Thoracic aorta (tissue), 2 donors: ENCODE data around the gene COL1A2. TPM values are rescaled to one million over a fixed set of nuclear protein-coding genes. Genes with fewer than 3 reads are reported as not detected.

Source experiments
- ATAC-seq: fragments of 150-250 bp; one replicate; pipeline ENCODE4 v1.8.0; 2017; ENCODE audit warnings: low read depth; ENCODE audit not compliant: insufficient number of reproducible peaks, low FRiP score
- DNase-seq: peaks from one replicate; pipeline ENCODE4 v3.0.0-alpha.2; 2020; ENCODE audit warnings: low spot score
- H3K27ac ChIP-seq, 2 donors: fragments of 200-600 bp; sonication (generic); 1 replicate in 1 of 2; 2 replicates in 1 of 2; pipeline ENCODE4 v1.5.1; 2016; ENCODE audit warnings: mild to moderate bottlenecking in 2 of 2, moderate library complexity in 2 of 2
- H3K27me3 ChIP-seq: fragments of 200-600 bp; sonication (generic); replicated peaks from 2 replicates; pipeline ENCODE4 v1.6.0; 2016; ENCODE audit warnings: mild to moderate bottlenecking; ENCODE audit not compliant: insufficient read depth
- H3K36me3 ChIP-seq: fragments of 200-600 bp; sonication (generic); one replicate; pipeline ENCODE4 v1.5.1; 2016
- H3K4me1 ChIP-seq, 2 donors: fragments of 200-600 bp; sonication (generic); 1 replicate in 1 of 2; 2 replicates in 1 of 2; pipeline versions ENCODE4 v1.5.1 to v1.6.0; 2016; ENCODE audit warnings: low read depth in 2 of 2, mild to moderate bottlenecking in 1 of 2; ENCODE audit not compliant: control insufficient read depth in 1 of 2
- H3K4me3 ChIP-seq: fragments of 200-600 bp; sonication (generic); 2 replicates; pipeline ENCODE4 v1.5.1; 2016; ENCODE audit warnings: mild to moderate bottlenecking
- H3K9me3 ChIP-seq: fragments of 200-600 bp; sonication (generic); 2 replicates; pipeline ENCODE4 v1.5.1; 2016
- total RNA-seq, 2 donors: library from RNA; depleted of rRNA; stranded (reverse); fragments of >200 nt; gene quantifications; one replicate each; pipeline versions ENCODE4 v1.1.0 to v1.2.3, GENCODE V29; 2016
- TF ChIP-seq, protein P1 (sequence below): fragments of 200-600 bp; sonication (generic); IDR thresholded peaks from one replicate; pipeline ENCODE4 v1.5.1; 2019; ENCODE audit warnings: antibody characterized with exemption

COL1A2 gene
- total RNA-seq, 2 donors from 2014 or later: 1,117 to 1,356 TPM

DNA sequence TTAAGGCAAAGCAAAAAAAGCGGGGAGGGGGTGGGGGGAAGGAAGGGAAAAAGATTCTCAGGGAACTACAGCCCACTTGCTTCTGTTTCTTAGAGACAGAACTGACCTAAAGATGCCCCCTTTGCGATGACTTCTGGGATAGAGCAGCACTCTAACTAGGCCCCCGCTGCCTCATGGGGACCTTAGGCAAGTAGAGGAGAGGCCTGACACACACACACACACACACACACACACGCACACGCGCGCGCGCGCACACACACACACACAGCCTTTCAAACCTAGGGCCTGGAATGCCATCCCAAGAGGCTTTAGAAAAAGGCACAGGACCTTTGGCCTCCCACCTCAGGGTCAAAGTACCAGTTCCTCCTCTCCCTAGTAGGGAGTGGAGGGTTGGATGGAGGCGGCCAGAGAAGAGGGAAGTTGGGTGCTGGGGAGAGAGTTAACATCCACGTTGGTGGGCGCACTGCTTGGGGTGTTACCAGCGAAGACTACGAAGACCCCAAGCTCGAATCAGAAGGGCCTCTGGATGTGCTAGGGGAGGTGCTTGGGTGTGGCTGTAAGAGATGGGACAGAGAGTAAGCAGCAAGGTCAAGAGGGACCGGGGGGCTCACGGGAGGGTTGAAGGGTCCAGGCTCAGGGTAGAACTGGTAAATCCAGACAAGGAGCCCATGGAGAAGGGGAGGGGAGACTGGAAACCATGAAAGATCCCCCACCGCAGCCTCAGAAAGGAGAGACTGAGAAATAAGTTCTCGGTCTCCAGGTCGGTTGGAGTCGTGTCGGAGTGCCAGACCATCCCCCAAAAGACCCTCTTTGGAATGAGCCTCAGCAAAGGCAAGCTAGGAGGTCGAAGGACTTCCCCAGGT, 1.2 kb upstream of the COL1A2 start:
- ATAC-seq: no peak

DNA sequence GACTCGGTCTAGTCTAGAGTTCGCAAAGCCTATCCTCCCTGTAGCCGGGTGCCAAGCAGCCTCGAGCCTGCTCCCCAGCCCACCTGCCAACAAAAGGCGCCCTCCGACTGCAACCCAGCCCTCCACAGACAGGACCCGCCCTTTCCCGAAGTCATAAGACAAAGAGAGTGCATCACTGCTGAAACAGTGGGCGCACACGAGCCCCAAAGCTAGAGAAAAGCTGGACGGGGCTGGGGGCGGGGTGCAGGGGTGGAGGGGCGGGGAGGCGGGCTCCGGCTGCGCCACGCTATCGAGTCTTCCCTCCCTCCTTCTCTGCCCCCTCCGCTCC, 622 bp upstream of the COL1A2 start:
- Histone ChIP-seq H3K4me3 (peak overlapping the region; percentile 74), H3K27ac (peak overlapping the region; percentile 93 to 97), H3K9me3 (no peaks in the 10 kb centered on the region), H3K36me3 (peaks cover 3% of the 10 kb centered on the region), H3K27me3 (no peaks in the 10 kb centered on the region), H3K4me1 (peaks cover 16 to 34% of the 10 kb centered on the region in 2 donors)
- DNase-seq (no peak), ATAC-seq (no peak)
- TF ChIP-seq, protein P1, sequence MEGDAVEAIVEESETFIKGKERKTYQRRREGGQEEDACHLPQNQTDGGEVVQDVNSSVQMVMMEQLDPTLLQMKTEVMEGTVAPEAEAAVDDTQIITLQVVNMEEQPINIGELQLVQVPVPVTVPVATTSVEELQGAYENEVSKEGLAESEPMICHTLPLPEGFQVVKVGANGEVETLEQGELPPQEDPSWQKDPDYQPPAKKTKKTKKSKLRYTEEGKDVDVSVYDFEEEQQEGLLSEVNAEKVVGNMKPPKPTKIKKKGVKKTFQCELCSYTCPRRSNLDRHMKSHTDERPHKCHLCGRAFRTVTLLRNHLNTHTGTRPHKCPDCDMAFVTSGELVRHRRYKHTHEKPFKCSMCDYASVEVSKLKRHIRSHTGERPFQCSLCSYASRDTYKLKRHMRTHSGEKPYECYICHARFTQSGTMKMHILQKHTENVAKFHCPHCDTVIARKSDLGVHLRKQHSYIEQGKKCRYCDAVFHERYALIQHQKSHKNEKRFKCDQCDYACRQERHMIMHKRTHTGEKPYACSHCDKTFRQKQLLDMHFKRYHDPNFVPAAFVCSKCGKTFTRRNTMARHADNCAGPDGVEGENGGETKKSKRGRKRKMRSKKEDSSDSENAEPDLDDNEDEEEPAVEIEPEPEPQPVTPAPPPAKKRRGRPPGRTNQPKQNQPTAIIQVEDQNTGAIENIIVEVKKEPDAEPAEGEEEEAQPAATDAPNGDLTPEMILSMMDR: no peak

More for the DNA sequence above, 1.2 kb upstream of the COL1A2 start:
- H3K27me3 ChIP-seq: no peaks in the 10 kb centered on the region
- H3K4me1 ChIP-seq: peaks cover 14 to 28% of the 10 kb centered on the region in 2 donors
- peak overlapping the region; percentile 74 for H3K4me3 ChIP-seq
- TF ChIP-seq, protein P1: no peak
- no peaks in the 10 kb centered on the region for H3K36me3 ChIP-seq
- peak overlapping the region; percentile 93 to 97 for H3K27ac ChIP-seq
- no peaks in the 10 kb centered on the region for H3K9me3 ChIP-seq
- no peak for DNase-seq

- TF ChIP-seq, protein P1: peak; percentile 90
- ATAC-seq (peak; percentile 71), DNase-seq (no peak)
- H3K9me3 ChIP-seq: no peaks in the 10 kb centered on the region
- peak overlapping the region; percentile 93 to 97 for H3K27ac ChIP-seq
- H3K4me3 ChIP-seq: peak overlapping the region; percentile 74
- no peaks in the 10 kb centered on the region for H3K27me3 ChIP-seq
- H3K4me1 ChIP-seq: peaks cover 25 to 47% of the 10 kb centered on the region in 2 donors
- peaks cover 16% of the 10 kb centered on the region for H3K36me3 ChIP-seq
These were observed 694 bp downstream of the COL1A2 start for GRCh38 chr7:94395141-94396036.

DNA sequence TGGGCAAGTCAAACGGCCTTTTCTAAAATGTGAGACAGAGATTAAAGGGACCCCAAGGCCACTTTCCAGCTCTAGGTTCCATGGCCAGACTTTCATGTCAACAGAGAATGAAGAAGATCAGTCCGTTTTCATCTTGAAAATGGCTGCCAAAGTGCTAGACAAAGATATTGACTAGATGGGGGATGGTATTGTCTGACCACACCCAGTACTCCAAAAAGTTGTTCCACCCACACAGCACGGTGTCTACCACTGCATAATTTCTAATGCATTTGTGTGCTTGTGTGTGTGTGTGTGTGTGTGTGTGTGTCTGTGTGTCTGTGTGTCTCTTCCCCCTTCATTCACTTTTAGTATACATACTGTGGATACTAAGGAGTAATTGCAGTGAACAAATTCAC, 1.3 kb downstream of the COL1A2 start:
- DNase-seq (no peak), ATAC-seq (no peak)
- Histone ChIP-seq H3K36me3 (peaks cover 23% of the 10 kb centered on the region), H3K4me3 (peak overlapping the region; percentile 74), H3K9me3 (no peaks in the 10 kb centered on the region), H3K4me1 (peaks cover 28 to 54% of the 10 kb centered on the region in 2 donors), H3K27me3 (no peaks in the 10 kb centered on the region), H3K27ac (peak overlapping the region; percentile 93 to 97)
- TF ChIP-seq, protein P1: no peak

GRCh38 chr7:94396596-94396995, 1.9 kb downstream of the COL1A2 start:
- DNase-seq: no peak
- H3K4me1 ChIP-seq: peaks cover 31 to 54% of the 10 kb centered on the region in 2 donors

More at GRCh38 chr7:94396596-94396995, 1.9 kb downstream of the COL1A2 start:
- TF ChIP-seq, protein P1: no peak
- Histone ChIP-seq H3K36me3 (peaks cover 24% of the 10 kb centered on the region), H3K27me3 (no peaks in the 10 kb centered on the region), H3K27ac (peak overlapping the region; percentile 93 to 97), H3K9me3 (no peaks in the 10 kb centered on the region), H3K4me3 (peak overlapping the region; percentile 74)
- ATAC-seq: no peak
